Neutrophil (primary cell): ENCODE results near the gene NDUFAF2.

ENCODE experiments used
- H3K27ac ChIP-seq: fragments of 200-600 bp; sonication (generic); 2 replicates; pipeline ENCODE4 v1.5.1; 2016; ENCODE audit warnings: mild to moderate bottlenecking, moderate library complexity
- H3K27me3 ChIP-seq: fragments of 200-600 bp; sonication (generic); 2 replicates; pipeline ENCODE4 v1.6.0; 2016; ENCODE audit warnings: mild to moderate bottlenecking
- H3K36me3 ChIP-seq: fragments of 200-600 bp; sonication (generic); 2 replicates; pipeline ENCODE4 v1.5.1; 2017
- H3K4me1 ChIP-seq, 2 experiments: fragments of 200-600 bp in 1 of 2; sonication (generic) in 1 of 2; 1 replicate in 1 of 2; 2 replicates in 1 of 2; pipeline versions ENCODE4 v1.5.1 to v1.6.1; 2013 to 2016; ENCODE audit warnings: low read depth in 1 of 2, low read length in 1 of 2, mild to moderate bottlenecking in 1 of 2, moderate library complexity in 1 of 2; ENCODE audit not compliant: control insufficient read depth in 1 of 2, insufficient read depth in 1 of 2
- H3K4me3 ChIP-seq, 2 experiments: fragments of 200-600 bp in 1 of 2; sonication (generic) in 1 of 2; 1 replicate in 1 of 2; 2 replicates in 1 of 2; pipeline ENCODE4 v1.5.1; 2013 to 2016; ENCODE audit warnings: low read depth in 1 of 2, low read length in 1 of 2, mild to moderate bottlenecking in 1 of 2, moderate library complexity in 1 of 2
- H3K9me3 ChIP-seq: fragments of 200-600 bp; sonication (generic); 2 replicates; pipeline ENCODE4 v1.5.1; 2016
- CTCF ChIP-seq: fragments of 200-600 bp; sonication (generic); IDR thresholded peaks from 2 replicates; pipeline ENCODE4 v1.5.1; 2016; ENCODE audit warnings: antibody characterized with exemption

NDUFAF2 gene

GRCh38 chr5:61171479-61171878 is 226.5 kb downstream of the NDUFAF2 start:
- no peak for TF ChIP-seq CTCF
- H3K4me3 ChIP-seq = no peak overlapping the region

DNA sequence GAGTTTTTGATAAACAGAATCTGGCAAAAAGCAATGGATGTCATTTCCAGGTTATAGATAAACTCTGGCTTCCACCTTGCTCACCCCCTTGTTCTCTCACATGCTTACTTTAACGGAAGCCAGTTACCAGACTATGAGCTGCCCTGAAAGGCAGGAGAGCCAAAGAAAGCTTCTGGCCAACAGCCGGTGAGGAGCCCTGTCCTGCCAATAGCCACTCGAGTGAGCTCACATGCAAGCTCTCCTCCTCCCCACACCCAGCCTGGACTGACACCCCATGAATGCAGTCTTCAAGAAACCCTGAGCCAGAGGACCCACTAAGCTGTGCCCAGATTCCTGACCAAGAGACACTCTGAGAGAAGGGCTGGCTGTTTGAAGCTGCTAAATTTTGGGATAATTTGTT is 231.6 kb downstream of the NDUFAF2 start:
- Histone ChIP-seq H3K27me3 (no peaks in the 10 kb centered on the region), H3K9me3 (no peaks in the 10 kb centered on the region), H3K4me1 (peaks cover 0 to 6% of the 10 kb centered on the region in 2 experiments), H3K27ac (no peak overlapping the region), H3K4me3 (no peak overlapping the region), H3K36me3 (no peaks in the 10 kb centered on the region)
- TF ChIP-seq CTCF = no peak

More at GRCh38 chr5:61171479-61171878, 226.5 kb downstream of the NDUFAF2 start:
- no peaks in the 10 kb centered on the region for H3K4me1 ChIP-seq
- no peaks in the 10 kb centered on the region for H3K9me3 ChIP-seq
- H3K27me3 ChIP-seq = no peaks in the 10 kb centered on the region
- H3K27ac ChIP-seq = no peak overlapping the region
- H3K36me3 ChIP-seq = no peaks in the 10 kb centered on the region

DNA sequence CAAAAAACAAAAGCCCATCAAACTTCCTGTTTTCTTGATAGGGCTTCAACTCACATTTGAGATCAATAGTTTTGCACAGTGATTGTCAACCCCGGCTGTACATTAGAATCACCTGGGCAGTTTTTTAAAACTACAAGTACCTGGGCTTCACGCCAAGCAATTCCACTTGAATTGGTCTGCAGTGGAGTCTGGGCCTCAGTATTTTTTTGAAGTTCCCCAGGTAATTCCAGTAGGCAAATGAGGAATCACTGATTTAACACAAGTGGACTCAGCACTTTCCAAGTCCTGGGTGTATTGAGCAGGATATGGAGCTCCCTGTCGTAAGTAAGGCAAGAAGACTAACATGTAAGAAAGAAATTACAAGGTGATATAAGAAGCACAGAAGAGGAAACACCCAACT is 232.1 kb downstream of the NDUFAF2 start:
- H3K36me3 ChIP-seq = no peaks in the 10 kb centered on the region
- H3K27ac ChIP-seq = no peak overlapping the region
- peaks cover 0 to 6% of the 10 kb centered on the region in 2 experiments for H3K4me1 ChIP-seq
- H3K27me3 ChIP-seq = no peaks in the 10 kb centered on the region
- no peak for TF ChIP-seq CTCF
- H3K9me3 ChIP-seq = no peaks in the 10 kb centered on the region
- H3K4me3 ChIP-seq = no peak overlapping the region

DNA sequence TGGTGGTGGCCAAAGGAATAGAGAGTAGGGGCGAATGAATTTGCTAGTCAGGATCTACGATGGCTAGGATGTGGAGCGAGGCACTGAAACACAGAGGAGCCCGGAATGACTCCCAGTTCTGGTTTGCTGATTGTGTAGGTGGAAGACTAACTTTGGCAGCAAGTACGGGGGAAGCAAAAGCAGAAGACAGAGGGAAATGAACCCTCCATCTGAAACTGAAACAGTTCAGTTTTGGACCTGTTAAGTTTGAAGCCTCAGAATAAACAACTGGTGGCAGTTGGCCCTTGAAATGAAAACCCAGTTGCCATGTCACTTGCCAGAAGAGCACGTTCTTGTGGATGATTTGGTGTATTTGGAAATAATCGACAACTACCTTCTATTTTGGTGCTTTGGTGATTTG is 232.7 kb downstream of the NDUFAF2 start:
- Histone ChIP-seq H3K9me3 (no peaks in the 10 kb centered on the region), H3K4me1 (peaks cover 0 to 6% of the 10 kb centered on the region in 2 experiments), H3K27ac (no peak overlapping the region), H3K27me3 (no peaks in the 10 kb centered on the region), H3K36me3 (no peaks in the 10 kb centered on the region), H3K4me3 (no peak overlapping the region)
- TF ChIP-seq CTCF = no peak

GRCh38 chr5:61178702-61179101 is 233.7 kb downstream of the NDUFAF2 start:
- Histone ChIP-seq H3K4me3 (no peak overlapping the region), H3K27ac (no peak overlapping the region), H3K36me3 (no peaks in the 10 kb centered on the region), H3K9me3 (no peaks in the 10 kb centered on the region), H3K27me3 (no peaks in the 10 kb centered on the region), H3K4me1 (peaks cover 0 to 6% of the 10 kb centered on the region in 2 experiments)
- no peak for TF ChIP-seq CTCF

GRCh38 chr5:61180886-61181285 is 235.9 kb downstream of the NDUFAF2 start:
- Histone ChIP-seq H3K4me1 (peaks cover 0 to 6% of the 10 kb centered on the region in 2 experiments), H3K4me3 (no peak overlapping the region)

More at GRCh38 chr5:61180886-61181285, 235.9 kb downstream of the NDUFAF2 start:
- Histone ChIP-seq H3K27ac (no peak overlapping the region), H3K36me3 (no peaks in the 10 kb centered on the region), H3K9me3 (no peaks in the 10 kb centered on the region), H3K27me3 (no peaks in the 10 kb centered on the region)
- TF ChIP-seq CTCF = no peak
